HG03196 (cell line): ENCODE results near the gene OR52N1.
A peak's percentile ranks its signal among the peaks of the same experiment; 100 is the strongest.

Experiments
- ATAC-seq: cut with Tn5 transposase; IDR thresholded peaks from one replicate; pipeline ENCODE4 v1.9.1; 2021; ENCODE audit not compliant: unreplicated experiment

Gene OR52N1

GRCh38 chr11:5791165-5791564, at the start of gene OR52N1:
OR52N1 (minus strand) TSS chr11:5791265; CDS start chr11:5788816, 2,449 bp downstream.
- ATAC-seq = no peak

DNA sequence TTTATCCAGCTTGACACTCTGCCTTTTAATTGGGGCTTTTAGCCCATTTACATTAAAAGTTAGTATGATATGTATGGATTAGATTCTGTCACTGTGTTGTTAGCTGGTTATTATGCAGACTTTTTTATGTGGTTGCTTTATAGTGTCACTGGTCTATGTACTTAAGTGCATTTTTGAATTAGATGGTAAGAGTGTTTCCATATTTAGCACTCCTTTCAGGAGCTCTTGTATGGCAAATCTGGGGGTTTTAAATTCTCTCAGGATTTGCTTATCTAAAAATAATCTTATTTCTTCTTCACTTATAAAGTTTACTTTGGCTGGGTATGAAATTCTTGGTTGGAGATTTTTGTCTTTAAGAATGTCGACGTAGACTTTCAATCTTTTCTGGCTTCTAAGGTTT, 46.6 kb upstream of the OR52N1 start:
- no peak for ATAC-seq

- no peak for ATAC-seq
Measured at GRCh38 chr11:5833446-5833845, 42.4 kb upstream of the OR52N1 start.

- no peak for ATAC-seq
Measured at GRCh38 chr11:5831196-5831829, 40.2 kb upstream of the OR52N1 start.

- ATAC-seq = no peak
Measured at GRCh38 chr11:5818245-5818886, 27.3 kb upstream of the OR52N1 start.

GRCh38 chr11:5815534-5815933, 24.5 kb upstream of the OR52N1 start:
- no peak for ATAC-seq

DNA sequence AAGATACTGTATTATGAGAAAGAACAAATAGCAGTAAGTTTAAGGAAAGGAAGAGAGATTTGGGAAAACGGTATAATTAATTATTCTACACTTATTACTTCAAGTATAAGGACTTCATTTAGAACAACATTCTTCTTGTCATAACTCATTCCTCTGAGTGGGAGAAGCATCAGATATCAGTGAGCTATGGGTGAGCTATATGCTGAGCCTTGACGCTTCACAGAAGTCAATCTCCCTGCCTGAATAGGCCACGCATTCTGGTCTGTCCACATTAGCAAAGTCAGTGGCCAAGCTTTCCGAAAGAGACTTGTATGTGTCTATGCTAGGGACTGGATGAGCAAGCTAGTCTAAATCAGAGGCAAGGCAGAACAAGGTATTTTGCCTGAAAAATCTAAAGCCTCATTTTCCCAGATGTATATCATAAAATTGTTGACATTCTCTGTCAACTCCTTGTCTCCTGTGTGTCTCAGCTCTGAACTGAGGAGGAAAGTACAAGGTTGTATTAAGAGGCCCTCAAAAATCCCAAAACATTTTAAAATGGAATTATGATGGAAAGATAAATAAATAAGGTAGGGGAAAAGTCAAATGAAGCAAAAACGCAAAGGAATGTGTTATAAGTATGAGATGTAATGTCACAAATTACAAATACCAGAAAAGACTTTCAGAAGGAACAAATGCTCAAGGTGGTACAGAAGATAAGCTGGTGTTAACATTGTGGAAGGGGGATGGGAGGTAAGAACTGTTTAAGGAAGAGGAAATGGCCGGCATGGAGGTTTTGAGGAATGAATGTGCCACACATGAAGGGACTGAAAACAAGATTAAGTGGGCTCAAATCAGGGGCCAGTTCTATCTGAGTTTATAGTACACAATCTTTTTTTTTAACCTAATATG, 19.1 kb upstream of the OR52N1 start:
- no peak for ATAC-seq

DNA sequence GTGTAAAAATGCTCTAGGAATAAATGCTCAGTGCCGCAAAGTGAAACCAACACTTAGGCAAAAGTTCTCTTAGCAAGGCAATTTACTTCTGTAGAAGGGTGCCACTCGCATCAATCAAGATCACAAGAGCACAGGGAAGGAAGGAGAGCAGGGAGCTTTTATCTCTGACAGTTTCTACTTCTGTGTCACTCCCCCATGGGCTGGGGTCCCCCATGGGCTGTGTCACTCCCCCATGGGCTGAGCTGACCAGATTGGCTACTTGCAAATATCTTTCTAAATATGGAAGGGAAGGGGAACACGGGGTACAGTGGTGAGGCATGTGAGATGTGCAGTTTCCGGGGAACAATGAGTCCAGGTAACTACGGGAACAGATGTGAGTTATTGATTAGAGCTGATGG, 18.1 kb upstream of the OR52N1 start:
- ATAC-seq = no peak

DNA sequence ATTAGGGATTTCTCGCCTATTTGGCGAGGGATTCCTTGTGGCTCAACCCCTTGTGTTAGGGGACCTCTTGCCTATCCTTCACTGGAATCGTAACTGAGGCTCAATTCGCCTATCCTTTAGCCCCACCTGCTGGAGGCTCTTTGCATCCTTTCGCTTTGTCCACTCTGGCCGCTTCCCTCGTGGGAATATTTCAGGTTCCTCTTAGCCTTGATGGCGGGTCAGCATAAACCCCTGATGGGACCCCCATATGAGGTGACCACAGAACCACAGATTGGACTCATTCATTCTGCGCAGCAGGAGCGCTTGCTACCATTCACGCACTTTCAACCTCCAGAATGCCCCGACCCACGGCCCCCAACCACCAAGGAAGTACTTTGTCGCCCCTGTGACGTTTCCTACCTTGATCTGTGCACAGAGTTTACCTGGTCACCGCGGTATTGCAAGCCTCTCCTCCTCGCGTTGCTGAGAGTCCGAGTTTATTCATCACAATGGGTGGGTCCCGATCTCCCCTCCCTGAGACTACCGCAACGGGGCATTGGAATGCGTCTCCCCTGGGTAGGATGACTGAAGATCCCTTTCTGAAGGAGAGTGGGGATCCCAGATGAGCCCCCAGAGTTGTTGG, 17.5 kb upstream of the OR52N1 start, which contains the start of gene OR52N2:
TSS of gene OR52N2 (plus strand) at position 425 of the 622 bp plus-strand sequence. CDS start 11,412 bp downstream, outside the sequence.
- ATAC-seq = peak; percentile 93

GRCh38 chr11:5807580-5807979, 16.5 kb upstream of the OR52N1 start:
- ATAC-seq = no peak

DNA sequence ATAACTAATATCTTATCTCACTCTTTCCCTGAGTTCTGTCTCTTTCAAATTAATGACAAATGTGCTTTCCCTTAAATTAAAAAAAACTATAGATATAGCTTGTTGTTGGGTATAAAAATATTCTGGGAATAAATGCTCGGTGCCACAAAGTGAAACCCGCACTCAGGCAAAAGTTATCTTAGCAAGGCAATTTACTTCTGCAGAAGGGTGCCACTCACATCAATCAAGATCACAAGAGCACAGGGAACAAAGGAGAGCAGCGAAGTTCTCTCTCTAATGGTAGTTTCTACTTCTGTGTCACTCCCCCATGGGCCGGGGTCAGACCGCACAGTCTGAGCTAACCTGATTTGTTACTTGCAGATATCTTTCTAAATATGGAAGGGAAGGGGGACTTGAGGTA, 12.9 kb upstream of the OR52N1 start:
- no peak for ATAC-seq

DNA sequence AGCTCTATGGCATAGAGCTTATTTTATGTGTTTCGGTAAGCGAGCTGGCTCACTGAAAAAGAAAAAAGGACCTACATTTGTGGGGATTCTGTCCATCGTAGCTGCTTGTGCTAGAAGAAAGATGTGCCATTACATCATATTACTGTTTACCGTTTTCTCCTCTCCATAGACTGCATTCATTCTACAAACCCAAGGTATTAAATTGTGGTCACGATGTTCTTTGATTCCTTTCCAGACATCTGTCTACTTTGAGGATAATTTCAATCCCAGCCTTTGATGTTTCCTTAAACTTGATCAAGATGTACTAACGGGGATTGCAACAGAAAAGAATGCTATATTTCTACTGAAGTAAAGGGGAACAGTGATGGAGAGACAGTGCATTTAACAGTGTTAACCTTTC, 5.5 kb upstream of the OR52N1 start:
- no peak for ATAC-seq

GRCh38 chr11:5783255-5783654, 7.8 kb downstream of the OR52N1 start, which contains the start of gene OR52N5:
OR52N5 (minus strand) TSS chr11:5783355; CDS start chr11:5778634, 4,721 bp downstream.
- no peak for ATAC-seq

DNA sequence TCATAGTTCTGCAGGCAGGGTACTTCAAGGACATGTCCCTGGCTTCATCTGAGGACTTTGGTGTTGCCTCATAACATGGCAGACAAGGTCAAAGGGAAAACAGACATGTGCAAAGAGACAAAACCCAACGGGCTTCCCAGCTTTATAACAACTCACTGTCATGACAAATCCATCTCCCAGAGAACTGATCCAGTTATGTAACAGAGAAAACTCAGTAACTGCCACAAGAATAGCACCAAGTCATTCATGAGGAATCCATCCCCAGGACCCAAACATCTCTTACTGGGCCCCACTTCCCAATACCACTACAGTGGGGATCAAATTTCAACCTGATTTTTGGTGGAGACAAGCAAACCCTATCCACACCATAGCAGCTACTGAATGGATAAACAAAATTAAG, 24.0 kb downstream of the OR52N1 start:
- no peak for ATAC-seq

DNA sequence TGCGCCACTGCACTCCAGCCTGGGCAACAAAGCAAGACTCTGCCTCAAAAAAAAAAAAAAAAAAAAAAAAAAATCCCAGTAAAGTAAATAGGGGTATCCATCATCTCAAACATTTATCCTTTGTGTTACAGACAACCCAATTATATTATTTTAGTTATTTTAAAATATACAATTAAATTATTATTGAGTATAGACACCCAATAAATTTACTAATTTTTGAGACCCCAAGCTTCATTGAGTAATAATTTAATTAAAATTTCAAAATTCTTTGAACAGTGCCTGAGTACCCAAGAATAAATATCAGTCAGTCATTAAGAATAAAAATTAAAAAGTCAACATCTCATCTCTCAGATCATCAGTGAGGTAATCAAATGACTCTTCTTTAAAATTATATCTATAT, 37.1 kb downstream of the OR52N1 start, which contains the start of gene OR52N4:
TSS of gene OR52N4 (plus strand) at position 301 of the 400 bp plus-strand sequence. CDS start 498 bp downstream, outside the sequence.
- no peak for ATAC-seq

- ATAC-seq = no peak
Measured at GRCh38 chr11:5749836-5750235, 41.2 kb downstream of the OR52N1 start.

DNA sequence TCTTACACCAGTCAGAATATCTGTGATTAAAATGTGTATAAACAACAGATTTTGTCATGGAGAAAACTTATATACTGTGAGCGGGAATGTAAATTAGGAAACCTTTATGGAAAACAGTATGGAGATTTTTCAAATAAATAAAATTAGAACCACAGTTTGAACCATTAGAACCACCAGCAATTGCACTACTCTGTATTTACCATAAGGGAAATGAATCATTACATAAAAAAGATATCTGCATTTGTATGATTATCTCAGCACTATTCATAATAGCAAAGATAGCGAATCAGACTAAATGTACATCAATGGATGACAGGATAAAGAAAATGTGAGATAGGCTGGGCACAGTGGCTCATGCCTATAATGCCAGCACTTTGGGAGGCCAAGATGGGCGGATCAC, 44.5 kb downstream of the OR52N1 start:
- no peak for ATAC-seq

DNA sequence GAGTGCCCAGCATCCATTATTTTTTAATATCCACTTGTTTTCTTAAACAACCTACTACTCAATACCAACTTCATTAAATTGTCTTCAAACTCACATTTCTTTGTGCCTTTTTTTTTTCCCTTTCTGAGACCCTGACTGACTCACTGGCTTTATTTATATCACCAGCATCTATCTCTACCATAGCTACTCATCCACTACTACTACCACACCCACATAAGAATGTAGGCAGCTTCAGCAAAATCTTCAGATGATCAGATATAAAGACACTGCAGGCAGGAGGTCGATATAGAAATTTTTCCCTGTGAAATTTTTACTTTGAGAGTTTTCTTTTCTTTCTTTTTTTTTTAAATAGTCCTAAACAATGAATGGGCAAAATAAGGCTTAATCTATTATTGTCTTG, 52.6 kb downstream of the OR52N1 start:
- ATAC-seq = no peak

DNA sequence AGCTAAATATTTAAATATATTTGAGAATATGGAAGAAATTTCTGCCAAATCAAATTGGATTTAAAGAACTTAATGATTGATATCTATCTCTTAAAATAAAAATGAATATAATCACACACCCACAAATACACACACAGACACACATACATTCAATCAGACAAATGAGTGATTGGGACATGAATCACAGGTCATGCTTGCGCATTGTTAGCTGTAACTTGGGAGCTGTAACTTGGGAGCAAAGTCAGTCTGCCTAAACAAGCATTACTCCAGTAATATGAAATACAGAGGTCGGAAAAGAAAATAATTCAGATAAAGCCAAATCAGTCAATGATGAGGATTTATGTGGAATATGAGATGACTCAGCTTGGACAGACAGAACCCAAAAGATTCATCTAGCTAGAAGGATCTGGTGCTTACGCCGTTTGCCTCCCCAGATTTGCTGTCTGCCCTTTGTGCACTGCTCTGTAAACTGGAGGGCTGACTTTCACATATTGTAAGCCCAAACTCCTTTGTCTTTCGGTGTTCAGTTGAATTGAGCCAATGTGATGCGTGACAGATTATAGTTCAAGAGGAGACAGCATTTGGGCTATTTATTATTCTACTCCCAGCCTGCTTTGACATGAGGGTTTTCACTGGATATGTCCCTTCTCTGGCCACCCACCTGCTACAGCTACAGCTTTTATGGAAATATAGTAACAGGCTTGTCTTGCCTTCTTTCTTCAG, 53.2 kb downstream of the OR52N1 start:
- ATAC-seq = no peak

DNA sequence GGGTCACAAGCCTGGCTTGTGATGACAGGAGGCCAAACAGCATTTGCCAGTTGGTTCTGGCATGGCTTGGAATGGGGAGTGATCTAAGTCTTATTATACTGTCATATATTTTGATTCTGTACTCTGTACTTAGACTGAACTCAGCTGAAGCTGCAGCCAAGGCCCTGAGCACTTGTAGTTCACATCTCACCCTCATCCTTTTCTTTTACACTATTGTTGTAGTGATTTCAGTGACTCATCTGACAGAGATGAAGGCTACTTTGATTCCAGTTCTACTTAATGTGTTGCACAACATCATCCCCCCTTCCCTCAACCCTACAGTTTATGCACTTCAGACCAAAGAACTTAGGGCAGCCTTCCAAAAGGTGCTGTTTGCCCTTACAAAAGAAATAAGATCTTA, 54.0 kb downstream of the OR52N1 start:
- ATAC-seq = no peak
